GM19395 (cell line): ENCODE results near the gene FAM20C.
A peak's percentile ranks its signal among the peaks of the same experiment; 100 is the strongest.

Experiments
- ATAC-seq: cut with Tn5 transposase; IDR thresholded peaks from one replicate; pipeline ENCODE4 v1.9.1; 2021; ENCODE audit warnings: mild to moderate bottlenecking, moderate library complexity; ENCODE audit not compliant: unreplicated experiment

The FAM20C gene

DNA sequence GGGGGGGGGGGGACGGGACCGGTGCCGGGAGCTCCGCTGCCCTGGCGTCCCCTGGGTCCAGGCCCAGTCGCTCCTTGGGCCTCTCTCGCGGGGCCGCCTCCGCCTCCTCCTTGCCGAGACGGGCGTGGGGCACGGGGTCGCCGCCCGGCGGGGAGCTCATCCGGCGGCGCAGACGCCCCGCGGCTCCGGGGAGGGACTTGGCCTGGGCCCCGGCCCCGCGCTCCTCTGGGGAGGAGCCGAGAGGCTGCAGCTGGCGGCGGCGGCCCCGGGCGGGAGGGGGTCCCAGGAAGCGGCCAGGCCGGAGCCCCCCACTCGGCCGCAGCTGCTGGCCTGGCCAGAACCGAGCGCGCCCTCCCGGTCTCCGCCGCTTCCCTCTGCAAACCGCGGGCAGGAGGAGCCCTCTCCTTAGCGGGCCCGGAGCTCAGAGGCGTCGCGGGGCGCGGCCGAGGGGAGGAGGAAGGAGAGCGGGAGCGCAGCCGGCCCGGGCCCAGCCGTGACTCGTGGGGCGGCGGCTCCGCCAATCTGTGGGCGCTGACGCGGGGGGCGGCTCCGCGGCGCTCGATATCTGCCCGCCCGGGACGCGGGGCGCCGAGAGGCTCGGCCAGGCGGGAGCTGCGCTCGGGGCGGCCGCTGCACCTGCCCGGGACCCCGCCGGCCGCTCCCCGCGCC lies at the start of gene FAM20C:
FAM20C (plus strand) TSS at position 591 of the 669 bp plus-strand sequence. CDS start 629 bp downstream, outside the sequence.
- ATAC-seq, result no peak

DNA sequence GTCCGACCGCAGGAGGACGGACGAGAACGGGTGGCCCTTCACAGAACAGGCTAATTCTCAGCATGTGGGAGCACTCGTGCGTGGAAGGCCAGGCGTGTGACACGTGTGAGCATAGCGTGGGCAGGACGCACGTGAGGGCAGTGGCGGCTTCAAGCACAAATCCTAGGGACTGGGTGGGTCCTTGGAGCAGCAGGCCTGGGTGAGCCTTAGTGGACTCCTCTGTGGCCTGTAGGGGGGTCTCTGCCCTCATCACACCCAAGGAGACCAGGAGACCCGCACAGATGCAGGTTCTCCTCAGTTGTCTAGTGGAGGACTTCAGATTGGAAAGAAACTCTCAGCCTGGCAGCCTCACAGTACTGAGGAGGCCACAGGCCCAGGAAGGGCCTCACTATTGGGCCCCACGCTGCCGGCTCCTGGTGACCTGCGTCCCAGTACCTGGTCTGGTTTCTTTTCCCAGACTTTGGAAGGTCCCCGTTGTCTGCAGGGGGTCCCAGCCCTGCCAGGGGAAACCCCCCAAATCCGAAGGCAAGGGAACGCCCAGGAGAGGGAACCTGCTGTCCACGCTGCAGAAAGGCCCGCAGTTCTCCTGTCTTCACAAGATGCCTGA lies 49.1 kb upstream of the FAM20C start:
- ATAC-seq, result no peak

DNA sequence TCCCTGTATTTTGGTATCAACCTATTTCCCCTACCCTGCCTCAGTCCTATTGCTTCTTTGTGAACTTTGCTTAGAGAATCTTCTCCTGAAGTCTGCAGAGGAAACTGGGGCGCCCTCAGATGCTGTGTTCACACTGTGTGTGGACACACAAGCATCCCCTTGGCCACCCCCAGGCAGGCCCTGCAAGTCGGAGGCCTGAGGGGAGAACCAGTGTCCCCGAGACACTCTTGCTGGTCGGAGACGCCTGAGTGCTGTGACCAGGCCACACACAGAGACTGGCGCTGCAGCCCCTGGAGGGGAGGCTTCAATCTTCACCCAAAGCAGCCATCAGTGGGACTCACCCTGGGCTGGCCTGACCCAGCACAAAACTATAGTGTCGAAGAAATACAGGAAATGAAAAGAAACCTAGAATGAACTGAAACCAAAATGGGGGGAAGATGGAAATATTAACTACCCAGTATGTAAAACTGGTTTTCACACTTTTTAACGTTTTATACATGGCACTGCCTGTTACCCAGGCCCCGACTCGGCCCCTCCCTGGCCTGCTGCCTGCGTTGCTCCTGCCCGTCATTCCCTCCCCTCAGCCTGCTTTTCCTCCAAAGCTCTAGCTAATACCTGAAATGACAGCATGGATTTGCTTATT lies 48.4 kb upstream of the FAM20C start:
- peak; percentile 59 for ATAC-seq

DNA sequence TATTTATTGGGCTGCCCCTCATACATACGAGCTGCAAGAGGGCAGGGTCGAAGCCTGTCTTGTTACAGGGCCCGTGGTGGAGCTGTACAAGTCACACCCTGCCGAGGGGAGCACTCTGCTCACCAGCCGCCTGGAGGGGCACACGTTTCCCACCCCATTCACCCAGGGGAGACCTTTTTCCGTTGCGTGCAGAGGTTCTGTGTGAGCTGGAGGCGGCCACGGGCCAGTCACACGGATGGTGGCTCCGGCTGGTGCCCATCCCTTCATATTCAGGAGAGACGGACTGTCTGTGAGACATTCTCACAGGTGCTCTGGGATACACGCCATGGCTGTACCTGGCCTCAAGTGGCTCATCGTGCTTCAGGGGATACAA lies 47.9 kb upstream of the FAM20C start:
- no peak for ATAC-seq

DNA sequence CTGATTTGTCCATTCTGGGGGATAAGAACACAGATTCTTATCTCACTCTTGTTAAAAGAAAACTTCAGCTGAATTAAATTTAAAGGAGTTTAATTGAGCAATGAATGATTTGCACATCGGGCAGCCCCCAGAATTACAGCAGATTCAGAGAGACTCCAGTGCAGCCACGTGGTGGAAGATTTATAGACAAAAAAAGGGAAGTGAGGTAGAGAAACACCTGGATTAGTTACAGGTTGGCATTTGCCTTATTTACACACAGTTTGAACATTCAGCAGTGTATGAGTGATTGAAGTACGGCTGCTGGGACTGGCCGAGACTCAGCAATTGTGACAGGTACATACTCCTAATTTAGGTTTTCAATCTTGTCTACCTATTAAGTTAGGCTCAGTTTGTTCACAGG lies 46.5 kb upstream of the FAM20C start:
- ATAC-seq, result no peak

DNA sequence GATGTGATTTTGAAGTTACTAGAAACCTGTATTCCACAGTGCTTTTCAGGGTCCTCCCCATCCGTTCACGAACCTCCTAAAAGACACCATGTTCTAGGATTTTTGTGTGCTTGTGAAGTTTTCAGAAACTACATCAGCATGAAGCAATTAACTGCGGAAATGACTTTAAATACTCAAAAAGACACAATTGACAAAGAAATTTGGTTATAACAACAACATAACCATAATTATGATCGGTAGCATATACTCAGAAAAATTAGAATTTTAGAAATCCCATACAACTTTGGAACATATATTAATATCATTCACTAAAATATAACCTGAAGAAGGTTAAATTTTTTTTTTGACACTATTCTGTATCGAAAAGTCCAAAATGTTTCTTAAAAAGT lies 43.8 kb upstream of the FAM20C start:
- ATAC-seq, result no peak

DNA sequence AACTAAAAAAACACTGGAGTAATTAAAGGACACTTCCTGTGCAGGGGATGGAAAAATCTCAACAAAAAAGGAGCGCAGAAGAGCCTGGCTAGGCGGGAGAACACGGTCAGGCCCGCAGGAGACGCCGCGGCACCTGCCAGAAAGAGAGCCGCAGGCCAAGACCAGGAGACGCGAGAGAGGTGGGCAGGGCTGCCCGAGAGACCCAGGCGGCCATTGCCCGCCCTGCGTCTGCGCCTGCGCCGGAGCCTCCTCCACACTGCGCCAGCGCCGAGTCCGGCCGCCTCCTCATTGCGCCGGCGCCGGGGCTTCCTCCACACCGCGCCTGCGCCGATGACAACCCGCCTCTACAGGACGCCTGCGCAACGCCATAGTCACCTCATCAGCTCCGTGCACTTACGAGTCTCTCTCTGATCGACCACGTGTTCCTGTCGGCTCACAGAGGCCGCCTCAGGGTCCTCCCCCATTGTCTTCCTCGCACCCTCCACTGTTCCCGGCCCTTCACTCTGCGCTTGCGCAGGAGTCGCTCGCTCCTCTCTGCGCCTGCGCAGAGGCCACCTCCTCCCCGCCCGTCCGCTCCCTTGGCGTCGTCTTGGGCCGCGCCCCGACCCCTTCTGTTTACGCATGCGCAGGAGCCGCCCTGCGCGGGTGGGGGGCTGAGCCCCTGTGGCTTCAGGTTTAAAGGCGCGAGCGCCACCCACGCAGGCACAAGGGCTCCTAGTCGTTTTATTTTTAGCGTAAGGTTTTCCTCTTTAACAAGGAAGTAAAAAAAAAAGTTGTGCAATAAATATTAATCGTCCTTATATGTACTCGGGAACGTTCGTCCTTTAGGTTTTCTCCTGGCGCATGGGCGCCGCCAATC lies 43.2 kb upstream of the FAM20C start:
- ATAC-seq, result peak; percentile 95

DNA sequence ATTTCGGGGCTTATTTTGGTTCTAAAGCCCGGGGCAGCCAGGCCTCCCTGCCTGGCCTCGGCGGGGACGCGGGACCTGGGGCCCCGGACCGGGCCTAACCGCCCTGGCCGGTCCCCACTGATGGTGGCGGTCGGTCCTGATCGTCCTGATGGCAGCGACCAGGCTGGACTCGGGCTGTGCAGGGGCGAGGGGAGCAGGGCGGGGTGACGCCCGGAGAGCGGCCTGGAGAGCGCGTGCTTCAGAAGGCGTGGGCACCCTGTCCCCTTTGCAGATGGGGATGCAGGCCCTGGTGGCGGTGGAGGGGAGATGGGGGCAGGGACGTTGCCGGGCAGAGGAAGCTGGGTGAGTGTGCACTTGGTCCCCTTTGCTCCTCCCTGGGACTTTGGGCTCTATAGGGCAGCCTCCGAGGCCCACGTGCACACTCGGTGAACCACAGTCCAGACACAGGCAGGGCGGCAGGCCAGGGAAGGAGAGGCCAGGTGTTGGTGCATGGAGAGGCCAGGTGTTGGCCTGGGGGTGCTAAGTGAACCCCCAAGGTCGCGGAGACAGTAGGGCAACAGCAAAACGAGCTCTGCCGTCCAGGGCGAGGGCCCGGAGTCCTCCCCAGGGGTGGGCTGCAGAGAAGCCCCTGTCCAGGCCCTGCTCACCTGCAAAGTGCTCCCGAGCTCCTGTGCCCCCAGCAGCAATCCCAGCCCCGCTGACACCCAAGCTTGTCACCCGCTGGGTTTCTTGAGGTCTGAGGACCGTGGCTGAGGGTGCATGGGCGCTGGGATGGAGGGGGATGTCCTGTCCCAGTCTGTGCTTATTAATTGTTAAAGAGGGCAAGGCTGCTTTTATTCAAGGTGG lies 42.4 kb upstream of the FAM20C start:
- peak; percentile 26 for ATAC-seq

DNA sequence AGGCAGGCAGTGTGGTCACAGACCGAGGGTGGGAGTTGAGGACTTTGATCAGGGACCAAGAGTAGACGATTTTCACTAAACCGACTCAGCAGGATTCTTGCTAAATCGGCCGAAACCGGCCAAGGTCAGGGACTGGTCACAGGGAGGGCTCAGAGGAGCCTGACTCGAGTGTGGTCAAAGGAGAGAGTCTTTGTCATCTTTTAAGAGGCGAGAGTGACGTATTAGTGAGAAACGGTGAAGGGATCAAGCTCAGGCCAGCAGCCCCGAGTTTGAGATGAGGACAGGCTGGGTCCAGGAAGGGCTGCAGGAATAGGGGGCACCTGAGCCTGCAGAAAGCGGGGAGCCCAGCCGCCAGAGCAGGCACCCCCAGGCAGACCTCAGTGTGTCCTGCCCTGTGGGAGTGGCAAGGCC lies 41.6 kb upstream of the FAM20C start:
- no peak for ATAC-seq

DNA sequence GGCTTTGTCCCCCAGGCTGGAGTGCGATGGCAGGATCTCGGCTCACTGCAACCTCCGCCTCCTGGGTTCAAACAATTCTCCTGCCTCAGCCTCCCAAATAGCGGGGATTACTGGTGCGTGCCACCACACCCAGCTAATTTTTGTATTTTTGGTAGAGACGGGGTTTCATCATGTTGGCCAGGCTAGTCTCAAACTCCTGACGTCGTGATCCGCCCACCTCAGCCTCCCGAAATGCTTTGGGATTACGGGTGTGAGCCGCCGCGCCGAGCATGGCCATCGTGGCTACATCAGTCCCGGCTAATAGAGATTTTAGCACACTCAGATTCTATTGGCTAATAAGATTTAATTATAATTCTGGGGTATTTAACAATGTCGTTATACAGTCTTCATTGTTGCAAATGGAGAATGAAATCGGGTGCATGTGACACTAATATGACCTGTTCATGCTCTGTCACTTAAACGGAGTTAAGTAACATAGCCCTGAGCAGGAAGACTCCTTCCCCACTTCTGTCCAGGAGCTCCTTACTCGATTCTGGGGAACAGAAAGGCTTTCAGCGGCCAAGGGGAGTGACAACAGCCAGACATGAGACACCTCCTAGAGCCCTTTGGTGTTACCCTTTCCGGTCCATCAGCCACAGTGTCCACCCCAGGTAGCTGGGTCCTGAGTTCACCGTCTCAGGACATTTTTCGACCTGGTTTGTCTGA lies 40.9 kb upstream of the FAM20C start:
- ATAC-seq, result no peak

DNA sequence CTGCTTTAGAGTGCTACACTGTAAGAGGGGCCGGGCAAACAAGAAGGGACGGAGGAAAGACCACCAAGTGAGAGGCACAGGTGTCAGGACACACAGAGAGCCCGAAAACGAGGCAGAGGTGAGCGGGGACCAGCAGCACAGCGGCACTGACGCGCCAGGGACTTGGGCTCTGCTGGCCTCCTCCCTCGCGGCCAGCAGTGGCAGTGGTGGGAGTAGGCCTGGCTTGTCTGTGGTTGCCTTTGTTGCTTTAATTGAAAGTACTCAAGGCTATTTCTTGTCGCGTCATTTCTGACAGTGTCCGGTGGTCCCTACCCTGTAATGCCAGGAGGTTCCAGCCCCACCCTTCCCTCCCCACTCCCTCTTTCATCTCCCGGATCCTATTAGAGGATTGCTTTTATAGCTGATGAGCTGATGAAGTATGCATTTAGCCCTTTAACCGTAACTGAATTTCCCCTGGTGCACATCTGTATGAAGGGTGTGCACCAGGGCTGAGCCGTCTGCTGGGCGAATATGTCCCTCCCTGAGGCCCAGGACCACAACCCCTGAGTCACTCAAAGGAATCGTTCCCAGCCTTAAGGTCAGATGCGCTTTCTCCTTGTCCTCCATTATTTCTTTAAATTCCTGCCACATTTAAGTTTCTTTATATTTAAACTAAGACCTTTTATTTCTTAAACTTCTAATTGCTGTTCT lies 39.5 kb upstream of the FAM20C start:
- no peak for ATAC-seq

DNA sequence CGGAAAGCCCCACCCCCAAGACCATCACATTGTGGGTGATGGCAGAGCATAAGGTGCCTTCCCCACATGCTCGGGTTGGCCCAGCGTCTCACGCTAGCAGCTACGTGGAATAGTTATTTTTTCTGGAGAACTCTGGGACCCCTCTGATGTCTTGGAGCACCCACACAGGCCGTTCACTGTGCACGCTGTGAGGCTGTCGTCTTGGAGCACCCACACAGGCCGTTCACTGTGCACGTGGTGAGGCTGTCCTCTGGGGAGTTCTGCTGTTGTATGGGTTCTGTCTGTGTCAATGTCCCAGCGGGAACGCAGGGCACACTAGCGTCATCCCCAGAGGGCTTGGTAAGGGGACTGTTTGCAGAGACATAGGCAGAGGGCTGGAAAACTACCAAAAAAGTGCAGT lies 38.8 kb upstream of the FAM20C start:
- ATAC-seq, result no peak

DNA sequence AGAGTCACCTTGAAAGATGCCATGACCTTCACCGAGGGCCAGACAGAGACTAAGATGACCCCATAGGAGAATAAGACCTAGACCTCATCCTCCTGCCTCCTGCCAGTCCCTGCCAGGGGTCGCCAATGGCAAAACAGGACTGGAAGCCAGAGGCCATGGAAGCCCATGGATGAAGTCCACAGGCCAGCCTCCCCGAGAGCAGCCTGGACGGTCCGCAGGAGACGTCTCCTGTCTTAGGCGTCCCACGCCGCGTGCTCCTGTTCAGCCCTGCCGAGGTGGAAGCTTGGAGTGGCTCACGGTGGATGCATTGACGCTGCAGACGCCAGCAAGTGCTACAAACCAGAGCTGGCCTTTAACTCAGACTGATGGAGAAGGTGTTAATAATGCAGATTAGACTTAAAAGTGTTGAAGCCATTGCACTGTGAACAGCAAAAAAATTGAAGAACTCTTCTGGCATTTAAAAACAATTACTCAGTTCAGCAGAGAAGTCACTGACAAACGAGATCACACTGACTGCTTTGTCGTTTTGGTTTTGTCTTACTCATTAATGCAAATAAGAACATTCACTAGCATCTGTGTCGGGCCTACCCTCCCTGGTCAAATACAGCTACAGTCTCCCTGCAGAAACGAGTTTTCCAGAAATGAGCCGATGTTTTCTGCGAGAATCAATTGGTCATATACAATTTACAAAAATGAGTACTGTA lies 38.1 kb upstream of the FAM20C start:
- ATAC-seq, result no peak

DNA sequence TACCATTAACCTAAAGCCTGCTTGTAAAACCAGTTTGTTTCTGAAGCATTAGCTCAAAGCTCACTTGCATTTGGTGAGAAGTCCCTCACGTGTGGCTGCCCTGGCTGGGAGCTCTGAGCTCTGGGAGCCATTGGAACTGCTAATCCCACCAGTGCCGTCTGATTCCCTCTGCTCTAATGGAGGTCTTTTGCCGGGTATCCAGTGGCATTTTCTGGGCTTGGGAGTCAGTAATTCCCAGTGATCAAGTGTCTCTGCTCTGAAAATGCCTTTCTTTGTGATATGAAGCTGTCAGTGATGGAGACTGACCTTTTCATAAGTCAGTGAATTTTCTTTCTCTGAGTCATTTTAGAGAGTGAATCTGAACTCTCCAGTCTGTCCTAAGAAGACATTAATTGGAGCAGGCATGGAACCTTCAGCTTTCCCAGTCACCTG lies 36.9 kb upstream of the FAM20C start:
- no peak for ATAC-seq

DNA sequence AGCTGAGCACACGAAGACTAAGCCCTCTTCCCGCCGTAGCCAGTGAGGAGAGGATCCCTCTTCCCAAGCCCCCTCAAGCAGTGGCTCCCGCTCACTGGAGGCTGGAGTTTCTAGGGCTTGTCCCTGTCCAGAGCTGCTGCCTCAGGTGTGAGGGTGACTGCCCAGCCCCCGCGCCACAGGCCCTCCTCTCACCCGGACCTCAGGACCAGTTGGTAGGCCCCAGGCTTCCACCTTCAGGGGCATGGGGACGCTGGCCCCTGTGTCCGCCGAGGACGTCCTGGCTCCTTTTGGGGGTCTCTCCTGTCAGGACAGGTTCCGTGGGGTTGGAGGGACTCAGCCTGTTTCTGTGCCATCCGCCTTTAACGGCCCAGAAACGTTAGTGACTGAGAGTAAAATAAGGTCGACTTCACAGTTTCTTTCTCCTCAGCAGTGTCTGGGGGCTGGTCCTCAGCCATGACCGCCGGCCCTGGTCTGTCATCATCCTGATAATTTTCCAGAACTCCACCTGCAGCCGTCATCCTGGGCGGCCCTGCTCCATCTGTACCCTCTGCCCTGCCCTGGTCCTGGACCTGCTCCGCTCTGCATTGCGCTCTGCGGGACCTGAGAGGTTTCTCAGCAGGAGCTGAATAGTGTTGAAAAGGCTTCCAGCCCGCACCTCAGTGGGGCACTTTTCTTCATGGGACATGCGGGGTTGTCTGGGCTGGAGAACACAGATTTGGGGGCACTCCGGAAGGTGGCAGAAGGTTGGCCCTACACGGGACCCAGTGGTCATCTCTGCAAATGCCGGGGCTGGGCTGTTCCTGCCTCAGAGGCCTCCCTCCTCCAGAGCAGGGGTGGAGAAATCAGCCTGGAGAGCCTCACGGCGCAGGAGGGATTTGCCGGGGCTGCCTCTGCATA lies 36.0 kb upstream of the FAM20C start:
- no peak for ATAC-seq

DNA sequence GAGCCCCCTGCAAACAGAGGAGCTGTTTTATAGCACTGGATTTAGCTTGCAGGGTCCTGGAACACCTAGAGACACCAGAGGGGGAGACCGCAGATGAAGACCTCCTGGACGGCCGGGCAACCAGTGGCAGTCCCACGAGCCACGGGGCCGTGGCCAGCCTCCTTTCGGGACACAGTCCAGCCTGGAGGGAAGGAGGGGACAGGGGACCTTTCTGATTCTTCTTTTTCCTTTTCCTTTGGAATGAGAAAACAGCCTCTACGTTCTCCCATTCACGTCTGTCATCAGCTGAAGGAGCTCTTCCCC lies 35.4 kb upstream of the FAM20C start:
- ATAC-seq, result no peak

DNA sequence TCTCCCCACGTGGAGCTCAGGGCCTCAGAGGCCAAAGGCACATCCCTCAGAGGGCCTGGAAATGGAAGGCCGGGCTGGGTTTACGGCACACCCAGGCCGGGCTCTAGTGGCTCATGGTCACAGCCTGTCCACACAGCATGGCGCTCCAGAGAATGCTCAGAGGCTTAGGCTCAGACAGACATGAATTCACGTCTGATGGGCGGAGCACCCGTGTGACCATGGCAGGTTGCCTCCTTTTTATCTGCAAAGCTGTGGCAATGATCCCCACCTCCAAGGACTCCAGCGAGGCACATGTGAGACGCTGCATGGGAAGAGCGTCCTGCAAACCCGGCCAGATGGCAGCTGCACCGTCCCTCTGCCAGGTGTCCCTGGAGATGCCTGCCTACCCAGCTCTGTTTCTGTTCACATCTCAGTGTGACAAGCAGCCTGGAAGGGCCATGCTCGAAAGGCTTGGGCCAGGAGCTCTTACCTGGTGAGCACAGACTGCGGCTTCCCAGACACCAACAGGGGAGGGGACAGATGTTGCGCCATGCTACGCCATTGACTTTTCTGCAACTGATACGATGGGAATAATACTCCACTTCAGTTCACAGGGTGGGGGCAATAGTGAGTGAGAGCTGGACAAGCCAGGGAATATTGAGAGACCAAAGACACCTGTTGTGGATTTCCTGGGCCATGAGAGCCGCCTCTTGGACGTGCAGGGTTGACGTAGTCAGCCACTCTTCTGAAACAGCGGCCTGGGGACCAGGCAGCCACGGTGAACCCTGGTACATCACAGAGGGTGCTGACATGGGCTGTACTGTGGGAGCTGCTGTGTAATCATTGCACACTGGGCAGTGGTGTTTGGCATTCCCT lies 34.4 kb upstream of the FAM20C start:
- no peak for ATAC-seq
